ELR (cell line): ENCODE data around the gene CDC42EP4.
A peak's percentile ranks its signal among the peaks of the same experiment; 100 is the strongest.
"Not testable (repeated sequence)": the region's sequence is repeated elsewhere in the genome, so short reads cannot be mapped to it uniquely, and the experiment has no call there.

Experiments
- DNase-seq: peaks from one replicate; pipeline ENCODE4 v3.0.0-alpha.2; 2015; ENCODE audit warnings: low read depth

Gene CDC42EP4

GRCh38 chr17:73320601-73321264 is 8.9 kb upstream of the CDC42EP4 start:
- no peak for DNase-seq

GRCh38 chr17:73319766-73320165 is 8.0 kb upstream of the CDC42EP4 start:
- no peak for DNase-seq

GRCh38 chr17:73318836-73319235 is 7.0 kb upstream of the CDC42EP4 start:
- no peak for DNase-seq

DNA sequence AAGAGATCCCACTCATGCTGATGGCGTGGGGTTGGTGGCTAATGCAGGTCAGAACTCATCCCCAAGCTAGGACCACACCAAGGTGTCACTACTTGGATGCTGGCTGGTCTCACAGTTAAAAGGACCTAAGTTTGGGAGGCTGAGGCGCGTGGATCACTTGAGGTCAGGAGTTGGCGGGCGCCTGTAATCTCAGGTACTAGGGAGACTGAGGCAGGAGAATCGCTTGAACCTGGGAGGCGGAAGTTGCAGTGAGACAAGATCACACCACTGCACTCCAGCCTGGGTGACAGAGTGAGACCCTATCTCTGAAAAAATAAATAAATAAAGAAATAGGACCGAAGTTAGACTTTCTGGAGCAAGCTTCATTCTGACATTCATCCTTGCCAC is 6.6 kb upstream of the CDC42EP4 start:
- no peak for DNase-seq

GRCh38 chr17:73317513-73318426 is 6.0 kb upstream of the CDC42EP4 start:
- no peak for DNase-seq

DNA sequence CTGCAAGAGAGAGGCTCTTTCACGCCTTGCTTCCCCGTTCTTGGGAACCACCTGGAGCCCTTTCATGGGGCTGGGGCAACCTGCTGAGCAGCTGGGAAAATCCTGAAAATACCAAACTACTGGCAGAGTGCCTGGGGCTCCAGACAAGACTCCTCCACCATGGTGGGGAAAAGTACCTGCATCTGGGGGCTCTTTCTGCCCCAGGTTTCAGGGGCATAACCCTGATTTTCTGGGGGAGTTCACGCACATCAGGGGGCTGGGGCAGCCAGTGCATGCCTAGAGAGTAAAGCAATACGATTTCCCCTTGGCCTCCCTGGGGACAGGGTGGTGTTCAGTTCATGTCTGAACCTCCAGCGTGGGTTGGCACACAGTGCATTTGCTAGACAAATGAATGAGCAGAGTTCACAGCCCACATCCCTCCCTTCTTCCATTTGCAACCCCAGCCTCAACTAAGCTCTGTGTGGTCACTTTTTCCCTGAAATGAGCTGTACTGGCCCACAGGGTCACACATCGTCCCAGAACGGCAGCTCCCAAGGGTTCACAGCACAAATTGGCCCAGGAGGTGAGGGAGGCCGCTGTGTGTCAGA is 5.2 kb upstream of the CDC42EP4 start:
- no peak for DNase-seq

GRCh38 chr17:73315471-73315870 is 3.7 kb upstream of the CDC42EP4 start:
- no peak for DNase-seq

DNA sequence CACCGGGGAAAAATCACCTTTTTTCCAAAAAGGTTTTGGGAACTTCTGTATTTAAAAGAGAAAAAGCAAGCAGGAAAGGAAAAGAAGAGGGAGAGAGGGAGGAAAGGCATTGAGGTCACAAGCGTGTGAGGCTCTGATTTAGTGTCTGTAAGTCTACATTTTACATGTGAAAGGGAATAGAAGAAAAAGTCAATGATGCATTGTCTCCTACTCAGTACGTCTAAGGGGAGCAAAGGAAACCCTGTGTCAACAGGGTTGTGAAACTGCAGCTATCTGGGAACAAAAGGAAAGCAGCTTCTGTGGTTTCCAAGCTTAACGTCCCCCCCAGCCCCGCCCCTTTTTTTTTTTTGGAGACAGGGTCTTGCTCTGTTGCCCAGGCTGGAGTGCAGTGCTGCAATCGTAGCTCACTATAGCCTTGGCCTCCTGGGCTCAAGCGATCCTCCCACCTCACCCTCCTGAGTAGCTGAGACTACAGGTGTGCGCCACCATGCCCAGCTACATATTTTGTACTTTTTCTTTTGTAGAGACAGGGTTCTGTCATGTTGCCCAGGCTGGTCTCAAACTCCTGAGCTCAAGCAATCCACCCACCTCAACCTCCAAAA is 1.8 kb upstream of the CDC42EP4 start:
- DNase-seq = no peak

DNA sequence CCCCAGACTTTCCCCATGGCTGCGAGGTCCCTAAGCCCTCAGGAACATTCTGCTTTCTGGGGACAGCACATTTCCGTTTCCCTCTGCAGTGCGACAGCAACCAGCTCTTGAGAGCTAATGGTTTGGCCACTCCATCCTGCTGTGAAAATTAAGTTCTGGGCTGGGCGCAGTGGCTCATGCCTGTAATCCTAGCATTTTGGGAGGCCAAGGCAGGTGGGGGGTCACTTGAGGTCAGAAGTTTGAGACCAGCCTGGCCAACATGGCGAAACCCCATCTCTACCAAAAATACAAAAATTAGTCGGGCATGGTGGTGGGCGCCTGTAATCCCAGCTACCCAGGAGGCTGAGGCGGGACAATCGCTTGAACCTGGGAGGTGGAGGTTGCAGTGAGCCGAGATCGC is 1.1 kb upstream of the CDC42EP4 start:
- not testable (repeated sequence) for DNase-seq

DNA sequence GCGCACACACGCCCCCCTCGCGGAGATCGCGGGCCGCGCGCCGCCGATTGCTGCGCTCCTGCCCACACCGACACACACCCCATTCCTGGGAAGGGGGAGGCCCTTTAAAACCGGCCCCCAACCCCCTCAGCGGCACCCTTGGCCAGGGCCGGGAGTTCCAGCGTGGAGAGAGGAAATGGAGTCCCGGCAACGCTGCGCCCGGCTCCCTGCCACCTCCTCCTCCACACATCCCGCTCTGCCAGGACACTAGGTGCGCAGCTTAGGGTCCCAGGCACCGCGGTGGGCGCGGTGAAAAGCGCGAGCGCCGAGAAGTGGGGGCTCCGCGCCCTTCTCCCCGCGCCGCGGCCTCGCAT is 397 bp downstream of the CDC42EP4 start:
- DNase-seq = no peak

- peak; percentile 51 for DNase-seq
These were observed 1.8 kb downstream of the CDC42EP4 start for GRCh38 chr17:73309727-73310596.

GRCh38 chr17:73308959-73309358 is 2.8 kb downstream of the CDC42EP4 start:
- not testable (repeated sequence) for DNase-seq

DNA sequence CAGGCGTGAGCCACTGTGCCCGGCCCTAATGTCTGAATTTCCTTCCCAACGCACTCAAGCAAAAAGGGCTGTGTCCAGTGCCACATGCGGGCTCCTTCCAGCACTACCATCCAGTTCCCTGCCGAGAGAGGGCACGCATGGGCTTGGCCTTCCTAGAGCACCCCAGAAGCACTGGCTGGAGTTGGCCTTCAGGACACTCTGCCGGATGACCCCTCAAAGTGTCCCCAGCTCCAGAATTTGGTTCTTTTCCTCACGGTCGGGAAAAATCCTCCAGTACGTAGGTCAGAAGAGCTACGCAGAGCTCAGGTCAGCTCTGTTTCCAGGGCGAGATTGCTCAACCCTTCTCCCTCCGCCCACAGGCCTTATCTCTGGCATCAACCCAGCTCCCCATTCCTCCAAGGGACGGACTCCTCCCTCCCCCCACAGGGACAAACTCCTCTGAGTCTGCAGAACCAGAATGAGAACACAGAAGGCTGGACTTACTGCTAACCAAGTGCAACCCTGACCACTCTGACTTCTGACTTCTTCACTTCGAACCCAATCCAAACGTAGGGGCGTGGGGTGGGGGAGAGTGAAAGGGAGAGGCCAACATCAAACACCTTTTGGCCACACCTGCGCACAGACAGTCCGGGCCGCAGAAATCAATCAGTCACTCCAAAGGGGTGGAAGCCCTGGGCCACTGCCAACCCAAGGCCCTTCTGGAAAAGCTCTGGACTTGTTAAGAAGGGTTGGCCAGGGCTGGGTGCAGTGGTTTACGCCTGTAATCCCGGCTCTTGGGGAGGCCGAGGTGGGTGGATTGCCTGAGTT is 3.6 kb downstream of the CDC42EP4 start:
- DNase-seq = peak; percentile 91

- DNase-seq = no peak
These were observed 4.7 kb downstream of the CDC42EP4 start for GRCh38 chr17:73307130-73307529.

GRCh38 chr17:73305845-73306836 is 5.7 kb downstream of the CDC42EP4 start:
- DNase-seq = peak; percentile 29

- DNase-seq = peak; percentile 98
These were observed 6.6 kb downstream of the CDC42EP4 start for GRCh38 chr17:73304971-73305812.

GRCh38 chr17:73304438-73304837 is 7.4 kb downstream of the CDC42EP4 start:
- DNase-seq = peak; percentile 26

DNA sequence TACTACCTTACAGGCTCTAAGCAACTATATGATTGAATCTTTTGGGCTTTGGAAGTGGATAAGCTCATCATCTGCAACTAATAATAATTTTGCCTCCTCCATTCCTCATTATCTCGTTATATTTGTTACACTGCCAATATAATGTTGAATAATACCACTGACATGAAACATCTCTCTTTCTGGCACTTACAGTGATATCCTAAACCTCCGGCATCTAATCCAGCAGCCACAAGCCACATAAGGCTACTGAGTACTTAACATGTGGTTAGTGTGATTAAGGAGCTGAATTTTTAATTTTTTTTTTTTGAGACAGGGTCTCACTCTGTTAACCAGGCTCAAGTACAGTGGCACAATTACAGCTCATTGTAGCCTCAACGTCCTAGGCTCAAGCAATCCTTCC is 9.6 kb downstream of the CDC42EP4 start:
- DNase-seq = no peak

DNA sequence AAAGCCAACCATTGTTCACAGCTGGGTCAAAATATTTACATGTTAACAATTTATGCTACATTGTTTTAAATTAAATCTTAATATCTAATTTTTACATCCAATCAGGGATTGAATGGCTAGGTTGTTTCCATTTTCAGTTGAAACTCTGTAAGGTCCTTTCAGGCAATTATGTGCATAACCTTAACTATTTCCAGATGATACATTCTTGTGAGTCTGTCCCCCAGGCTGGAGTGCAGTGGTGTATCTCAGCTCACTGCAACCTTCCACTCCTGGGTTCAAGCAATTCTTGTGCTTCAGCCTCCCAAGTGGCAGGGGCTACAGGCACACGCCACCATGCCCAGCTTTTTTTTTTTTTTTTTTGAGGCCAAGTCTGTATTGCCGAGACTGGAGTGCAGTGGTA is 10.4 kb downstream of the CDC42EP4 start:
- DNase-seq = no peak
